HG02798 (cell line): ENCODE measurements around the gene HS3ST2.
"Not testable (repeated sequence)": the region's sequence is repeated elsewhere in the genome, so short reads cannot be mapped to it uniquely, and the experiment has no call there.

Experiments used
- ATAC-seq: cut with Tn5 transposase; IDR thresholded peaks from one replicate; pipeline ENCODE4 v1.9.1; 2021; ENCODE audit warnings: mild to moderate bottlenecking; ENCODE audit not compliant: unreplicated experiment, poor library complexity

HS3ST2 gene

DNA sequence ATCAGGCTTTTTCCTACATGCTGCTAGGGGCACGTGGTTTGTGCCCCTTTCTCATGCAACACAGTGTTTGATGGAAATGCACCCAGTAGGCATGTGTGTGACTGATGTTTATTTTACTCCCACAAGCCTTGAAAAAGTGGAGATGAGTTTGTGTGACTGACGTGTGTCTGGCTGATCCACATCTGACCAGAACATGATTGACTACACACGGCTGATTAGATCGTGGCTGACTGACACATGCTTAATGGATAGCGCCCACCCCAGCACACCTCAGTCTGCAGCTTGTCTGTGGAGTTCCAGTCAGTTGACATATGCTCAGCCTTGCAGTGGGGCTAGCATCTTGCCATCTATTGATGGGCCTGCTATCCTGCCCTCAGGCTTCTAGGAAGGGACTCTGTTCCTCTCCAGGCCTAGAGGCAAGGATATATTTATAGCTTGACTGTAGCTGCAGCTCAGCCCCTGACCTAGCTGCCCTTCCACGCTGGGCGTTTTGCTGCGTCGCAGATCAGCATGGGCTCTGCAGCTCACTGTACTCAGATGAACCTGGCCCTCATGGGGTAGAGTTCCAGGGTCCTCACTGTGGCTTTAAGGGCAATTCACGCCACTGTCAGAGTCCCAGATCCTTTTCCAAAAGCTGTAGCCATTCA lies 112.3 kb downstream of the HS3ST2 start:
- ATAC-seq, result no peak

DNA sequence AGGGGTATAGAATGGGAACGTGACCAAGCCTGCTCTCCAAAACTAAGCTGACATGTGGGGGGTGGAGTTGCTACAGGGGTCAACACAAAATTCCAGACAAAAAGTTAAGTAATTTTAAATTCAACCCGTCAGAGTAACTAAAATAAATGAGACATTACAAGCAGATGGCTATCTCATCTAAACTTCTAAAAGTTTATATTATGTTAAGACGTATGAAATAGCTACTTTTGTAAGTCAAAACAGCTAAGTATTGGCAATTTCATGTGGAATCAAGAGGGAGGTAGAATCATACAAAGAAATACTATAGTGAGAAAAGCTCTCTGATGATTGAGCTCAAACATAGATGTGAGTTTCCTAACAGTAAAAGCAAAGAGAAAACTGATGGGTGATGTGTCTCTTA lies 113.3 kb downstream of the HS3ST2 start:
- no peak for ATAC-seq

DNA sequence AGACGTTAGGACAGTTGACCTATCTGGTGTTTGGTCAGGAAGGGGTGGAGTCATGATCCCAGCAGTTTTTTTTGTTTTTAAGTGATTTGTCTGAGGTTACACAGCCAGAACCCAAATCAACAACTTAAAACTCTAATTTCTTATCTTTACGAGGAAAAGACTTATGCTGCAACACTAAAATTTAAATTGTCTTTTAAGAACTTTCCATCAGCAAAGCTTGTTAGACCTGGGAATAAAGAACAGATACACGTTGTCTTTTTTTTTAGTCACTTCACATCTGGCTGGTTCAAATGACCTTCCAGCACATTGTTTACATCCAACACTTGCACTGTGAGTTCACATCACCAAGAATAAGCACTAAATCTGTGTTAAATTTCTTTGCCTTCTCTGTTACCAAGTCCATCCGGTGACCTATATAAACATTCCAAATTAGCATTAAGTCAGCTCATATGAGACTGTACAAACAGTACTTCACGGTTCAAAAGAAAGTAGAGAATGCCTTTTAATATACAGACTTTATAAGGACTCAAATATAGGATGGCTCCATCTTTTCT lies 115.0 kb downstream of the HS3ST2 start:
- no peak for ATAC-seq

DNA sequence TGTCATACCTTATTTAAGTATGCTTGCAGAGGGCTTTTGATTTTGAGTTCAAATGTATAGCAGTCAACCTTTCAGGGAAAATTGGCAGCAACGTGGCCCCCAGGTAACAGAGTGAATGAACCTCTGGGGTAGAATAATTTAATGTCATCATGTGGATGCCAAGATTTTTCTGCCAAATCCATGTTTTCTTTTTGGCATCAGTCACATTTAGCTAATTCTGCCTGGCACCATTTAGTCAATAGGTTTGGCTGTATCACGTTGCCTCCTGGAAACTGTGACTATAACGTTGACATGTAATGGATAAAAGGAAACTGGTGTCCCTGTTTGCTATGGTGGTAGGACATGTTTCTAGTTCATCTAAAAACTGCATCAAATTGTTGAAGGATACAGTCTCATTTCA lies 115.5 kb downstream of the HS3ST2 start:
- no peak for ATAC-seq

DNA sequence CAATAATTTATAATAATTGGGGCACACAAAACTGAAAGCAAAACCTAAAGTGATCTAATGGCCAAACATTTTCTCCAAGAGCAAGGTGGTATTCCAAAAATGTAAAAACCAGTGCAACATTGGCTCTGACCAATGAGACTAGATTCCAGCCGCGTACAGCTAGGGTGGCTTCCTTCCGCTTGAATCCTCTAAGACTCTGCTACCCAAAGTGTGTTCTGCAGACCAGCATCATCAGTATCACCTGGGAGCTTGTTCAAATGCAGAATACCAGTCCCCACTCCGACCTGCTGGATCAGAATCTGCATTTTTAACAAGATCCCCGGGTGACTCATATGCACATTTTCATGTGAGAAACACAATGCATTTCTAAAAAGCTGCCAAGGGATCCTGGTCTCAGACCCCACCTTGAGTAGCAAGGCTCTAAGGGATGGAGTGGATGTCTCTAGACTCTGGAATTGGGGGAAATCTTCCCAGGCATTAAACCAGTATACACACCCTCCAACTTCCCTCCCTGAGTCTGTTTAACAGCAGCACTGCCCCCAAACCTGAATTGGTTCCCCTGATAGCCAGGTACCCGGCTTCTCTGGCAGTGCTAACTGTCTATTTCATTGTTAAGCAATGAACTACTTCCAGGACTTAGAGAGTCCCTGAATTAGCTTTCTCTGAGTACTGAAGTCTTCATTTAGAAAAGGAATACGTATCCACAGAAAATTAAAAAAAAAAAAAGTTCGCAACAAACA lies 118.2 kb downstream of the HS3ST2 start:
- ATAC-seq, result no peak

DNA sequence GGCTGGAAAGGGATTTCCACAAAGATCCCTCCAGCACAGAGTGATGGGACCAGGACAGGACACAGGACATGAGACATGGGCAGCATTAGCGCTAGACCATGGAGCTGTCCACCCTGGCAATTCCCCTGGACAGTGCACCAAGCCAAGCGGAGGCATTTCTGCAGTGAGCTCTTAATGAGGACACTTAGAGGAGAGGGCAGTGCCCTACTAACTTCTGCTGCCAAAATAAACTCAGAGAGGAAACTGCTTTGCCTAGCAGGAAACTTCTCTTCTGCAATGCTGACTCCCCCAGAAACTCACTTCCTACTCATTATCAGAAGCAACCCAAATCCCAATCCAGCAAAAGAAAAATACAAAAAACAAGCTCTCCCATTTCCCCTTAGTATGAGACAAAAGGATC lies 119.2 kb downstream of the HS3ST2 start:
- ATAC-seq, result no peak

DNA sequence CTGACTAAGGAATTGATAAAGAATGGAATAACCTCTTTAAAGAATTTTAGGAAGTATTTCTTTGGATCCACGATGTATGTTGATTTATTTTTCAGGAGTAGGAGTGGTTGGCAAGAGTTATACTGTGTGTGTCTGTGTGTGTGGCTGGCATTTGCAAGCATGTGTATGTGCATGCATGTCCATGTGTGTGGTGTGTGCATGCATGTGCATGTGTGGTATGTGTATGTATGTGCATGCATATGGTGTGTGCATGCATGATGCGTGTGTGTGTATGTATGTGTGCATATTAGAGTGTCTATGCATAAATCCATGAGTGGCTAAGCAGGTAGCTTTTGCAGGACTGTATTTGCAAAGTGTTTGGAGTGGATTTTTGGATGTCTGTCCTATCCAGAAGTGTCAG lies 120.8 kb downstream of the HS3ST2 start:
- no peak for ATAC-seq

DNA sequence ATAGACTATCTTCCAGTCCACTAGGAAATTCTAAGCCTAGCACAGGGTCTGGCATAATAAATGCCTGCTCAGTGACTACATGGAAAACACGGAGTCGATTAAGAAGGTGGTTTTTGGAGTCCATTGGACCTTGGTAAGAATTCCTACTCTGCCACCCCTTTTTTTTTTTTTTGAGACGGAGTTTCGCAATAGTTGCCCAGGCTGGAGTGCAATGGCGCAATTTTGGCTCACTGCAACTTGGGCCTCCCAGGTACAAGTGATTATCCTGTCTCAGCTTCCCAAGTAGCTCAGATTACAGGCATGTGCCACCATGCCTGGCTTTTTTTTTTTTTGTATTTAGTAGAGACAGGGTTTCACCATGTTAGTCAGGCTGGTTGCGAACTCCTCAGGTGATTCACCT lies 123.2 kb downstream of the HS3ST2 start:
- ATAC-seq, result no peak

DNA sequence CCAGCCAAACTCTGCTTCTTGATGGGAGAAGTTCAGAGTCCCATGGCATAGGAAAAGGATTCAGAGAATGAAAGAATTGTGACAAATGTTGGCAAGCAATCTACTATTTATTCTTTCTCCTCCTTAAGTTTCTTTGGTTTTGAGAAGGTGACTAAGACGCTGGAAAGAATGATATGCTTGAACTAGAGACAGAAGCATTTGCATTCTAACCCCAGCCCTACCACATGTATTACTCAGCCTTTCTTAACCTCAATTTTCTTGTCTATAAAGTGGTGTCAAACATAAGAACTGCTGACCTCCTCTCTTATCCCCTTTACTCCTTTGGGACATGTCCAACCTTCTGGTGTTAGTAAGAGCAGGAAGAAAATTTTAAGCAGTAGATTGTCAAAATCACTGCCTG lies 124.7 kb downstream of the HS3ST2 start:
- no peak for ATAC-seq

DNA sequence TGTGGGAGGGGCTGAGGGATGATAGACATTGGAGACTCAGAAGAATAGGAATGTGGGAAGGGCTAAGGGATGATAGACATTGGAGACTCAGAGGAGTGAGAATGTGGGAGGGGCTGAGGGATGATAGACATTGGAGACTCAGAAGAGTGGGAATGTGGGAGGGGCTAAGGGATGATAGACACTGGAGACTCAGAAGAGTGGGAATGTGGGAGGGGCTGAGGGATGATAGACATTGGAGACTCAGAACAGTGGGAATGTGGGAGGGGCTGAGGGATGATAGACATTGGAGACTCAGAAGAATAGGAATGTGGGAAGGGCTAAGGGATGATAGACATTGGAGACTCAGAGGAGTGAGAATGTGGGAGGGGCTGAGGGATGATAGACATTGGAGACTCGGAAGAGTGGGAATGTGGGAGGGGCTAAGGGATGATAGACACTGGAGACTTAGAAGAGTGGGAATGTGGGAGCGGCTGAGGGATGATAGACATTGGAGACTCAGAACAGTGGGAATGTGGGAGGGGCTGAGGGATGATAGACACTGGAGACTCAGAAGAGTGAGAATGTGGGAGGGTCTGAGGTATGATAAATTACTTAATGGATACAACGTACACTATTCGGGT lies 125.9 kb downstream of the HS3ST2 start:
- not testable (repeated sequence) for ATAC-seq

DNA sequence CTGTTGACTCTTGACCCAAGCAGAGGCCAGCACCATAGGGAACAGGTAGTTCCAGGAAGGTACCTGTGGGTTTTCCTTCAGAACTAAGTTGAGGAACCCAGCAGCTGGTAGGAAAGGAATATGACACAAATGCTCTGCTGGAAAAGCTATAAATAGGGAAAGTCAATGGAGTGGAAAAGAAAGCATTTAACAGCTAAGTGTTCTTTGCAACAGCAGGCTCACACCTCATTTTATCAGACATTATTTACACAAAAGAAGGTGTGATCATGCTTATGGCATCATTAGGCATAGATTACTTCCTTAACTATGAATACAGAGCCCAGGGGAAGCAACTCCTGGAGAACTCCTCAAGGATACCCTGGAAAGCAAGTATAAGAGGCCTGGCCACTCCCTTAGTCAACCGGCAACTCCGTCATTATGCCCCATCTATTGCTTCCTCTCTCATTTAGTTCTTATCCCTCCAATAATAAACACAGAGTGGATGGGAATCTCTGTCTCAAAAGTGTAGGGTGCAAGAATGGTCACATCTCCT lies 128.1 kb downstream of the HS3ST2 start:
- ATAC-seq, result no peak

DNA sequence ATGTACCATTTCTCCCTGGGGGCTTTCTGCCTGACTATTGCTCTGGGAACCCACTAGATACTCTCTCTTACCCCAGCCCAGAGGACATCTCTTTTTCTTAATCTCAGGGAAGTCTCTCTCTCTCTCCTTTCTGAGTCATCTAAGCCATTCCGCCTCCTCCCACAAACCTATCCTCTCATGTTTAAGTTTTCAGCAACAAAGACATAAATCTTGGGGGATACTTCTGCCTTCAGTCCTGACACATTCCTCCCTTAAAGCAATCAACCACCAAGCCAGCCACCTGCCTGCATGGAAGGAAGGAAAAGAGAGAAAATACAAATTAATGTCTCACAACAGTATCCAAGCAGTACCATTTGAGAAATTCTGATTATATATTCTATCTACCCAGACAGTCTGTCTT lies 128.8 kb downstream of the HS3ST2 start:
- no peak for ATAC-seq

DNA sequence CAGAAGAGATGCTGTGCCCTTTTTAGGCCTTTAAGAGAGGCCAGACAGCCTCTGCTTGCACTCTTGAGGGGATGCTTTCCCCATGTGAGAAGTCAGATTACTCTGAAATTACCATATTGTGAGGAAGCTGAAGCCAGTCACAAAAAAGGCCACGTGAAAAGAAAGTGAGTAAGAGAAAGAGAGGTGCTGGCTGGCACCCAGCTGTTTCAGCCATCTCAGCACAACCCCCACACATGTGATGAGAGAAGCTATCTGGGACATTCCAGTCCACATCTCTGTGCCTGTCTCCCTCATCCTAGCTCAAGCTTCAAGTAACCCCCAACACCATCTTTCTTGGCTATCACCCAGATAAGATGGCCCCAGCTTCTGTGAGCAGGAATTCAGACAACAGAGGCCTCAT lies 131.4 kb downstream of the HS3ST2 start:
- no peak for ATAC-seq

DNA sequence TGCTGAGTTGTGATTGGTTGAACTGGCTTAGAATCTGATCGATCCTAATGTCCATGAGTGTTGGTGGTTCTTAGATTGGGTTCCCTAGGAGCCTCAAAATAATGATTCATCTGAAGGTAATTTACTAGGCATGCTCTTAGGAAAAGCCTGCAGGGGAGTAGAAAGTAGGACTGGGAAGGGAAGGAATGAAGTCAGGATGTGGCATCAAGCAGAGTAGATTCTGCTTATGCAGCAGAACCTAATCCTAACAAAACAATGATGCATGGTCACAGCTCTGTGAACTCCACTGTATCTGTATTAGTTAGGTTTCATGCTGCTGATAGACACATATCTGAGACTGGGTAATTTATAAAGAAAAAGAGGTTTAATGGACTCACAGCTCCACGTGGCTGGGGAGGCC lies 132.5 kb downstream of the HS3ST2 start:
- ATAC-seq, result no peak

DNA sequence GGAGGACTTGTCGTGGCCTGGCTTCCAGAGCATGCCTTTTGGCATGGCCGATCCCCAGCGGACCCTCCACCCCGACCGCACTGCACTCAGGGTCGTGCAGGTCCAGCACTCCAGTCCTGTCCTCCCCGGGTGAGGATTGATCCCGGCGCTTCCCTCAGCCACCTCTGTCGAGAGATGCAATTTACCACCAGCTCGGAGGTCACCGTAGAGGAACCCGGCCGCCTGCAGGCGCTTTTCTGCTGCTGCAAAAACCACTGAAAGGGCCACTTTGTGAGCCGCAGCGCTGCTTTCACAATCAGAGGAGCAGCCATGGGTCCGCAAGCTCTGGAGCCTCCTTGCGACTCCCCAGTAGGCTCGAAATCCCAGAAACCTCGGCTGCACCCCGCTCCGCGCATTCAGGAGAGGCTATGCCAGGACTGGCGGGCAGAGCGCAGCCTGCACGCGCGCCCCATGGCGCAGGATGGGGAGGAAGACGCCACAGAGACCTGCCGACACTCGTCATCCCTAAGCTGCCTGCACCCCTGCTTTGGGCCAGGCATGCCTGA lies 134.2 kb downstream of the HS3ST2 start:
- no peak for ATAC-seq

DNA sequence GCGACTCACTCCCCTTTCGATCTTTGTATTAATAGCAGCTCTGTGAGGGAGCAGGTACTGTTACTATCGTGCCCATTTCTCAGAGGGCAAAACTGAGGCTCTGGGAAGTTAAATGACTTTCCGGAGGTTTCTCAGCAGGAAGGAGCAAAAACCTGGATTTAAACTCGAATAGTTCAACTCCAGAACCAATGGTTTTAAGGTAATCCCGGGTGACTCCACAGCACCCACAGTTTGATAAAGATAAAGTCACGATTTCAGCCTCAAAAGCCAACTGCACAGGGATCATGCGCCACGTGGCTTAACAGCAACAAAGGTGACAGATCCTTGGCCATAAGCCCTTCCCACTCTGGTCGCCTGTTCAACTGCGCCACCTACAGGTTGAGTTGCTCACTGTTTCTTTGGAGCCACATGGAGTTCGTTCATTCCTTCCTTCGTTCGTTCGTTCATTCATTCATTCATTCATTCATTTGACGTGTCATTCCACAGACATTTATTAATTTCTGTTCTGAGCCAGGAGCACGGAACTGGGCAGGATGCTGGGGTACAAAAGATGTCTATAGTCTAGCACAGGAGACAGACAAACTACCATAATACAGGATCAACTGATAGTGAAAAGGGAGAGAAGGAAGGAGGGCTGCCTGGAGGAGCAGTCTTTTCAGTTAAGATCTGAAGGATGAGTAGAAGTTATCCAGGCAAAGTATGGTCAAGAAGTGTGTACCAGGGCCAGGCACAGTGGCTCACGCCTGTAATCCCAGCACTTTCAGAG lies 134.8 kb downstream of the HS3ST2 start:
- ATAC-seq, result no peak

DNA sequence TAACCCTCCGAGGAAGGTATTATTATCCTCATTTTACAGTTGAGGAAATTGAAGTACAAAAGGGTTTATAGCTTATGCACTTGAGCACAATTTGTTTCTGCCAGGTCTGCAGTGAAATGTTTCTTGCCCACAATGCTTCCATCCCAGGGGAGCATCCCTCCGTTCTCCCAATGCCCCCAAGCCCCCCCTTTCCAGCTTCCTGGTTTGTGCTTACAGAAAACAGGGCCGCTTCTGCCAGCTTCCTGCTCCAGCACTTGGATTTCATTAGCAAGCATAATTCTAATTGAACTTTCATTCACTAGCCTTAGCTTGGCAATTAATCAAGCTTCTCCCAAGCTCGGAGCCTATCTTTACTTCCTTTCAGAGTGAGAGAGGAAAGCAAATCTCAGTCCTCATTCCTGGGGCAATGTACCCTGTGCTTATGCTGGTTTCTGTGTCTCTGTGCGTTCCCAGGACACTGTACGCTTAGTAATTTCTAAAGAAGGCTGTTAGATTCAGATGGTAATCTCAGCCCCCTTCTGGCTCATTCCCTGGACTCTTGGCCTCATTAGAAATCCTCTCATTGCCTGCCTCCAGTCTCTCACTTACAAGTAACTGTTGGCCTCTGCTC lies 141.6 kb downstream of the HS3ST2 start:
- ATAC-seq, result no peak

DNA sequence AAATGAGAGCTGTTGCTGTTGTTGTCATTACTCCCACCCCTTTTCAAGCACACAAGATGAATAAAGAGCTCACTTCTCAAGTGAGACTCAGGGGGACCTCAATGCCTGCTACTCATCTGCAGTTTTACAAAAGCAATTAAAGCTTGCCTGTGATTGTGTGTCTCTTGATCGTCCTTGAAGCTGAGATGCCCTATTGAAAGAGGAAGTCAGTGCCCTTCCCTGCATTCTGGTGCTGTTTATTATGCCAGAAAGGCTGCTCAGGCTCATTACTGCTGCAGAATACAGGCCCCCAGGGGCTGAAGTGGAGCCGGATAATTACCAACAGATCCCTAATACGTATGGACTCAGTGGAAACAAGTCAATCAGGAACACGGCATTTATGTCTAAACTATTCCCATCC lies 147.2 kb downstream of the HS3ST2 start:
- ATAC-seq, result no peak

DNA sequence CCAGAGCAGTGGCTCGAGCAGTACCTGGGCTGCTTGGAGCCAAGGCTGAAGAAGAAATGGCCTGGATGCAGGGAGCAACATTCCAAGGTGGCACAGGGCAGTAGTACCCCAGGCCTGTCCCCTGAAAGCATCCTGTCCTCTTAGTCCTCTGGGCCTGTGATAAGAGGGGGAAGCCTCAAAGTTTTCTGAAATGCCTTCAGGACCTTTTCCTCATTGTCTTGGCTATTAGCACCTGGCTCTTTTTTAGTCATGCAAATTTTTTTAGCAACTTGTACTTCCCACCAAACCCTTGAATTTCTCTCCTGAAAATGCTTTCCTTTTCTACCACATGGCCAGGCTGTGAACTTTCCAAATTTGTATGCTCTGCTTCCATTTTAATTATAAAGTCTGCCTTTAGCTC lies 148.9 kb downstream of the HS3ST2 start:
- ATAC-seq, result no peak
